GM15510 (cell line): ENCODE results near the gene ABR.

Experiments
- POLR2A ChIP-seq: IDR thresholded peaks from 3 replicates; pipeline ENCODE4 v1.6.1; 2011; ENCODE audit warnings: borderline replicate concordance; ENCODE audit not compliant: insufficient read length; ENCODE audit errors: extremely low read depth

ABR gene

GRCh38 chr17:1022278-1023024 lies 157.3 kb downstream of the ABR start:
- no peak for TF ChIP-seq POLR2A

GRCh38 chr17:1021147-1021546 lies 158.6 kb downstream of the ABR start:
- TF ChIP-seq POLR2A, result no peak

- TF ChIP-seq POLR2A, result no peak
Observed at GRCh38 chr17:1019451-1019850, 160.3 kb downstream of the ABR start.

- no peak for TF ChIP-seq POLR2A
Observed at GRCh38 chr17:1018547-1018946, 161.2 kb downstream of the ABR start.

- no peak for TF ChIP-seq POLR2A
Observed at GRCh38 chr17:1013729-1014090, 166.1 kb downstream of the ABR start.

GRCh38 chr17:1012823-1013728 lies 166.7 kb downstream of the ABR start:
- no peak for TF ChIP-seq POLR2A

GRCh38 chr17:1011760-1012735 lies 167.7 kb downstream of the ABR start:
- no peak for TF ChIP-seq POLR2A

GRCh38 chr17:1011138-1011537 lies 168.6 kb downstream of the ABR start:
- TF ChIP-seq POLR2A, result no peak

GRCh38 chr17:1010586-1010985 lies 169.2 kb downstream of the ABR start:
- TF ChIP-seq POLR2A, result no peak

- no peak for TF ChIP-seq POLR2A
Observed at GRCh38 chr17:1010086-1010450, 169.7 kb downstream of the ABR start.

- TF ChIP-seq POLR2A, result no peak
Observed at GRCh38 chr17:1009229-1010085, 170.3 kb downstream of the ABR start.

- TF ChIP-seq POLR2A, result no peak
Observed at GRCh38 chr17:1008008-1008761, 171.6 kb downstream of the ABR start.
